Stimulated activated CD8-positive, alpha-beta memory T cell treated with anti-CD3 and anti-CD28 coated beads, Interleukin-7, amount 100 ng/mL, for 4 hours (primary cell): ENCODE measurements around the gene PLS3.
"Not testable (repeated sequence)": the region's sequence is repeated elsewhere in the genome, so short reads cannot be mapped to it uniquely, and the experiment has no call there.

Source experiments
- DNase-seq, 2 donors: peaks; one replicate each; pipeline ENCODE4 v3.0.0-alpha.2; 2020; ENCODE audit warnings: low read depth in 2 of 2

PLS3 gene

GRCh38 chrX:115560978-115561604, at the start of gene PLS3:
Gene PLS3 (plus strand): TSS chrX:115561174. CDS start chrX:115610251, 49,077 bp downstream.
- DNase-seq, result no peak

GRCh38 chrX:115518113-115518512, 42.9 kb upstream of the PLS3 start:
- no peak for DNase-seq

GRCh38 chrX:115521741-115522140, 39.2 kb upstream of the PLS3 start:
- no peak for DNase-seq

DNA sequence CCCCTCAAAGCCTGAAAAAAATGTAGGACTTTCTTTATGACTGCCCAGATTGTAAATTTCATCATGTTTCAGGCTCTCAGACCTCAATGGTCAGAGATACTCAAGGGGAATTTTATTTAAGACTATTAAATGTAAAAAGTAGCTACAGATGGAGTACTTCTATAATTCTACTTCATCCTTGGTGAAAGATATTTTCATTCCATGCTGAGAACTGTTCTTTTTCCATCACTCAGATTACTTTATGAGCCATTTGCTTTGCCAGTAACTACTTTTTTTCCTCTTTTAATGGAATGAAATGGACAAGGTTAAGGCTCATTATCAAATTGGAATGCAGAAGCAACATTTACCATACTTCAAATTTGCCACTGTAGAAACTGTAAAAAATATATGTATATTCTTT, 38.0 kb upstream of the PLS3 start:
- DNase-seq, result no peak

DNA sequence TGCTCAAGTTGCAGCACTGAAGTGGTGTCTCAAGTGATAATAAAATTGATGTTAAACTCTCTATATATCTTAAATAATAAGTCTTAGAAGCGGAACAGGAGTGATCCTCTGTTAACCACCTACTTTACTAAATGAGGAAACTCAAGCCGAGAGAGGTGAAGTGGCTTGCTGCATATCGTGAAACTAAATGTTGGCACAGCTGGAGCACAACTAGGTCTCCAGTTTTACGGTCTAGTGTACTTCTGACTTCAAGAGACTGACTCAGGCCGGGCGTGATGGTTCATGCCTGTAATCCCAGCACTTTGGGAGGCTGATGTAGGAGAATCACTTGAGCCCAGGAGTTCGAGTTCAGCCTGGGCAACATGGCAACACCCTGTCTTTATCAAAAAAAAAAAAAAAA, 35.5 kb upstream of the PLS3 start:
- DNase-seq, result no peak

- DNase-seq, result no peak
Measured at GRCh38 chrX:115531818-115532403, 29.1 kb upstream of the PLS3 start.

GRCh38 chrX:115533485-115533884, 27.5 kb upstream of the PLS3 start:
- no peak for DNase-seq

DNA sequence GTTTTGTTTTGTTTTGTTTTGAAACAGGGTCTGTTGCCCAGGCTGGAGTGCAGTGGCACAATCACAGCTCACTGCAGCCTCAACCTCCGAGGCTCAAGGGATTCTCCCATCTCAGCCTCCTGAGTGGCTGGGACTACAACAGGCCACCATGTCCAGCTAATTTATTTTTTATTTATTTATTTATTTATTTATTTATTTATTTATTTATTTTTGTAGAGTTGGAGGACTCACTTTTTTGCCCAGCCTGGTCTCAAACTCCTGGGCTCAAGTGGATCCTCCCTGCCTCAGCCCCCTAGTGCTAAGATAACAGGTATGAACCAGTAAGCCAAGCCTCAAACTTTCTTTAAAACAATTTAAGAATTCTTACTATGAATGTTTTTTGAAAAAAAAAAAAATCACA, 26.6 kb upstream of the PLS3 start:
- DNase-seq, result no peak

DNA sequence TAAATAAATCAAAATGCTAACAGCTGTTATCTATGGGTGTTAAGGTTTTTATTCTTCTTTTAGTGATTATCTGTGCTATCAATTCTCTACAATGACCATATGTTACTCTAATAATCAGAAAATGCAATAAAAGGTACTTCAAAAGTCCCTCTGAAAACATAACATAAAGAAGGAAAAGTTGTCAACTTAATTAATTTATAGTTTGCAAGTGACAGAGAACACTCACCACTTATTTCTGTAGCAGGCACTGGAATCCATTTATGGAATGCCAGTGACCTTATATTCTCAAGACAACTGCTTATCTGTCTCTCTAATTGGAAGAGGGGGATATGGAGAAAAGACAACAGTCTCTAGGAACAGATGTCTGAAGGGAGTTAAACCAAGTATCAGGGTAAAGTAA, 25.6 kb upstream of the PLS3 start:
- DNase-seq, result no peak

GRCh38 chrX:115535844-115536243, 25.1 kb upstream of the PLS3 start:
- no peak for DNase-seq

- DNase-seq, result no peak
Measured at GRCh38 chrX:115539841-115540240, 21.1 kb upstream of the PLS3 start.

DNA sequence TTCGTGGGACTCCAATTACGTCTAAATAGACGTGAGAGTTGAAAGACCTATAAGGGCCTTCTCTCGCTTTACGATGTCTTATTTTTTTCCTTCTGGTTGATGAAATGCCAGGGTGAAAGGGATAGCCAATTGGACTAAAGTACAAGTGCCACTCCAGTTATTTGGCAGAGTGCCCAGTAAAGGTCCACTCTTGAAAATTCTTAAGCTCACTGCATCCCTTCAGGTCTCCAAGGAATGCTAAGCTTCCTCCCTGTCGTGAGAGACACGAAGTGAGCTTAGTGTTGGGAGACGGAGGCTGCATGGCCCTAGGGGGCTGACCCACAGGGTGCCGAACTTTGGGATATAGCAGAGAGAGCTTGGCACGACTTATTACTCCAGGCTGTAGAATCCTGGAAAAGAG, 19.9 kb upstream of the PLS3 start:
- not testable (repeated sequence) for DNase-seq

GRCh38 chrX:115547448-115547847, 13.5 kb upstream of the PLS3 start:
- no peak for DNase-seq

GRCh38 chrX:115549008-115549407, 12.0 kb upstream of the PLS3 start:
- DNase-seq, result no peak

DNA sequence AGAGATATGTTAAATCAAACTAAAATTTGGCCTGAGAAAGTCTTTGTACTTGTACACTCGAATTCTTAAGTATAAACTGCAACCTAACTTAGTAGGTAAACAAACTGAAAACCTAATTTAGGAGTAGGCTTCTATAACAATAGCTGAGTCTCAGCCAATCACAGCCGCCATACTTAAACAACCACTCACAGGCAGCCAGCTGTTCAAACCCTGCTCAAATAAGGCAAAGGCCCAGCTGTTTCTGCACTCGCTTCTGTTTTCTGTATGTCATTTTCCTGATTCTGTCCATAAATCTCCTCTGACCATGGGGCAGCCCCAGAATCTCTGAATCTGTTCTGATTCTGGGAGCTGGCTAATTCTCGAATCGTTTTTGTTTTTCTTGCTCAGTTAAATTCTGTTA, 7.8 kb upstream of the PLS3 start:
- no peak for DNase-seq

- no peak for DNase-seq
Measured at GRCh38 chrX:115559672-115560071, 1.3 kb upstream of the PLS3 start.

DNA sequence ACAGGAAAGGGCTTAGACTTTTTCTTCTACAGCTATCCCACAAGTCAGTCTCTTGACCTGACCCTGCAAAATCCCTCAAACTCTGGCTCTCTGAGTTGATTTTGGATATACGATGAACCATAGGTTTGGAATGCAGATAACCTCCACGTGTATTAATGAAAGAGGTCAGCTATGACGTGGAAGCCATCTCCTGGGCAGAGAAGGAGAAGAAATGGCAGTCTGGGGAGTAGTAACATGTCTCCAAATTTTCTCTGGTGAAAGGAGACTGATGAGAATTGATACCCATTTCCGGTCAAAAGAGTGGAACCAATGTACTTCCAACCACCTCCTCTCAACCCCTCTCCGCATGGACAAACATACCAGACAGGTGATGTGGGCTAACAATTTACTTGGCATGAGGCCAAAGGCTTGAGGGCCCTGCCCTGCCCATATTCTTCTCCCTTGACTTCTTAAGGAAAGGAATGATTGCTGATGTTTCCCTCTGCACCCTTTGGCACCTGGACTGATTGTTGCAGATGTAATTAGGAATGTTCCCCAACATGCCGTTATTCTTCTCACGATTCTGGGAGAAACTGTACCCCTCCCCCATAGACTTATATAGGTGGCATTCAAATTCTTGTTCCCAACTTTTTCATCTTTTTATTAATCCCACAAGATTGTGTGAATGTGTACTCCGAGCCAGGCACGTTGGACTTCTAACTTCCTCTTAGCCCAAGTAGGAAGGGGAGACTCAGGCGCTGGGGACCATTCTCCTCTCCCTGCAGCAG, 580 bp upstream of the PLS3 start:
- no peak for DNase-seq

DNA sequence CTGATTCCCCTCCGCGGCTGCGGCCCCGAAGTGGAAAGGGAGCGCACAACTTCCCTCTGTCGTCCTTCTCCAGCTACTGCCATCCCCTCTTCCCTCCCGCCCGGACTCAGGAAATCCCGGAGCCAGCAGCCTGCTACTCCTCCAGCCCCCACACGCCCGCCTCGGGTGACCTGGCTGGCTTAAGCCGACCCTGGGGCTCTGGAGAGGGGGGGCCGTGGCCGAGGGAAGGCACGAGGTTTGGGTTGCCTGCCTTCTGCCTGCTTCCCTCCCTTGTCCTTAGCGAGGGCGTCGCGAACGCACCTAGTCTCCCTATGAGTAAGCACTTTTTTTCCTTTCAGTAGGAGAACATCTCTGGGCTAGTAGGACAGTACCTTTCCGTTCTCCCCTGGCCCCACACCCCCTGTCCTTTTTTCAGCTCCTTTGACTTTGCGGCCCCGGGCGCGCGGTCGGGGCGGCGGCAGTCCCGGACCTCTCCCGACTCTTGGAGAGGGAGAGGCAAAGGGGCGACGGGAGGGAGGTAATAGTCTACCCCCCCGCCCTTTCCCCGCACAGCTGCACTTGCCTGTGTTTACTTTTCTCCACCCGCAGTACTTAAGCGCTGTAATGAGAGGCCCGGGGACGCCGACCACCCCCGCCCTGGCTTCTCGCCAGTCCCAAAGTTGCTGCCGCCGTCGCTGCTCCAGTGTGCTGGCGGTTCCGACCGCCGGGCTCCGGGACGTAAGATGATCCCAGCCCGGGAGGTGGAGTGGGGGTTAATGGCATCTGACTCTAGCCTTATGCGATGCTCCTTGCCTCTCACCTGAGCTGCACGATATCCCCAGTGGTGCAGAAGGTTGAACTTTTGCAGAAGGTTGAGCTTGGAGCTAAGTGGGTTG, 868 bp downstream of the PLS3 start:
- no peak for DNase-seq

- DNase-seq, result no peak
Measured at GRCh38 chrX:115562480-115562847, 1.5 kb downstream of the PLS3 start.

DNA sequence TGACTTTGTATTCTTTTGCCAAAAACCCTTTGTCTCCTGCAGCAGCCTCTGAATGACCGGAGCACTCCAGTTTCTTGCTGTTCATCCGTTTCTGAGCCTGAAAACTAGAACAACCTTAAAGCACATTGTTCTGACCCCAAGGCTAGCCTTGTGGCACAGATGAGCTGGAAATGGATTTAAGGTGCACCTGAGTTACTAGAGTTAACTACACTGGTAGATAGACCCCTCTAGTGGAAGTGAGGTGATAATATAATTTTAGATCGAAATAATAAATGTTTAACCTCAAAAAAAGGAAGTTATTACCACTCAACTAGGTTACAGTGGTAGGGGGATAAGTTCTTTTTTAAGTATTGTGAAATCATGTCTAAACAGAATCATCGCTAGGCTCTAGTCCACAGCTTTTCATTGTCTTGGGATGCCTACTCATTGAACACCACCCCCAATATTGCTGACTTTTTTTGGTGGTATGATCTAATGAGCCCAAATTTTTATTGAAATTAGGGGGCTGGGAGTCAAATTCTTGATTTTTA, 2.7 kb downstream of the PLS3 start:
- DNase-seq, result no peak

DNA sequence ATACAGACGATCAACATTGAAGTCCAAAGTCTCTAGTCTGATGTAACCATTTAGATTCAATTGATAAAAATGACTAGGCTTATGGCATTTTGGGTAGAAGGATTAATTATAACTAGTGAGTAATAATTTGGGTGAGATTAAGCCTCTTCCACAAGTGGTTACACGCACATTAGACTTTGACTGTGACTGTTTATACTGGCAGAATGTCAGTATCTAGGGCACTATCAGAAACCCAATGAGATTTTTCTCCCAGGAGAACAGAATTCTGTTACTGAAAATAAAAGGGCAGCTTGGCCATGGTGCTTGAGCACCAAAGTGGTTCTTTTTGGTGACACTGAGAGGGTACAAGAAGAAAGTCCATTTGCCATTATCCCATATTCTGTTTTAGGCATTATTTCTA, 3.3 kb downstream of the PLS3 start:
- DNase-seq, result no peak

DNA sequence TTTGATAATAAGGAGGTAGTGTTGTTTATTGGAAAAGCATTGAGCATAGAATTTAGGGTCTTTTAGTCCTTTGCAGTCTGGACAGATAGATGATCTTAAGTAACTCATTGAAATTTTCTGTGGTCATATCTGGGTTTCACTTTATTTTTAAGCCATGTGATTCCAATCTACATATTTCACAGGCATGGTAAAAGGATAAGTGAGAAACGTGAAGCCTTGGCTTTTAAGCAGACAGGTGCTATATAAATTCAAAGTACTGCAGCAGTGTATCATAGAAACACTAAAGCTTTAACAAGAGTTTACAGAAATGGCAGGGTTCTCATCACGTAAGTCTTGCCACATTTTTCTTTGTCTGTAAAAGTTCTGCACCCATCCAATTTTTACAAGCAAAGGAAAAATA, 4.9 kb downstream of the PLS3 start:
- no peak for DNase-seq
